Left ventricle myocardium inferior (tissue), 1 donor: Measurements from ENCODE around the gene KNDC1. TPM values are rescaled to one million over a fixed set of nuclear protein-coding genes. Genes with fewer than 3 reads are reported as not detected.

Experiments used
- DNase-seq: peaks from one replicate; pipeline ENCODE4 v3.0.0-alpha.2; 2020
- H3K27ac ChIP-seq: fragments of 200-600 bp; replicated peaks from 2 replicates; pipeline ENCODE4 v1.8.0; 2021
- H3K27me3 ChIP-seq: fragments of 200-600 bp; 2 replicates; pipeline ENCODE4 v1.8.0; 2021; ENCODE audit warnings: low read depth
- H3K36me3 ChIP-seq: fragments of 200-600 bp; 2 replicates; pipeline ENCODE4 v1.8.0; 2021
- H3K4me1 ChIP-seq: fragments of 200-600 bp; 2 replicates; pipeline ENCODE4 v1.8.0; 2021
- H3K4me3 ChIP-seq: fragments of 200-600 bp; 2 replicates; pipeline ENCODE4 v1.8.0; 2021; ENCODE audit warnings: mild to moderate bottlenecking, moderate library complexity
- H3K9me3 ChIP-seq: fragments of 200-600 bp; replicated peaks from 2 replicates; pipeline ENCODE4 v1.8.0; 2021
- intact Hi-C: fragments of 100-400 bp; cut with micrococcal nuclease; formaldehyde crosslinking; loops from one replicate; pipeline ENCODE4 v1.11.0; 2022
- microRNA-seq: library from miRNA; unstranded; fragments of <30 nt; microRNA quantifications from one replicate; pipeline ENCODE4 v1.2.0, GENCODE V29; 2020
- total RNA-seq: library from RNA; stranded (reverse); fragmentation: NEBNext Ultra II Directional; extraction: Animal tissue kit (Norgen Biotek cat#: 25700); gene quantifications from one replicate; pipeline ENCODE4 v1.2.1, GENCODE V29; 2021
- TF ChIP-seq, protein P1 (sequence below): fragments of 200-600 bp; IDR thresholded peaks from 2 replicates; pipeline ENCODE4 v1.8.0; 2021; ENCODE audit warnings: antibody characterized with exemption, mild to moderate bottlenecking, borderline replicate concordance
- donor health status: DM: no; HTN: yes; CAD: no; lungs with severe emphysema.

The KNDC1 gene
- total RNA-seq, 1 donor from 2014 or later, result 0.11 TPM

GRCh38 chr10:133274751-133275683, 115.0 kb downstream of the KNDC1 start:
- no peak for DNase-seq
- Histone ChIP-seq H3K4me1 (peaks cover 14% of the 10 kb centered on the region), H3K27me3 (peaks cover 39% of the 10 kb centered on the region), H3K36me3 (peaks cover 14% of the 10 kb centered on the region), H3K4me3 (peak overlapping the region; percentile 34), H3K27ac (no peak overlapping the region), H3K9me3 (no peaks in the 10 kb centered on the region)
- TF ChIP-seq, protein P1, sequence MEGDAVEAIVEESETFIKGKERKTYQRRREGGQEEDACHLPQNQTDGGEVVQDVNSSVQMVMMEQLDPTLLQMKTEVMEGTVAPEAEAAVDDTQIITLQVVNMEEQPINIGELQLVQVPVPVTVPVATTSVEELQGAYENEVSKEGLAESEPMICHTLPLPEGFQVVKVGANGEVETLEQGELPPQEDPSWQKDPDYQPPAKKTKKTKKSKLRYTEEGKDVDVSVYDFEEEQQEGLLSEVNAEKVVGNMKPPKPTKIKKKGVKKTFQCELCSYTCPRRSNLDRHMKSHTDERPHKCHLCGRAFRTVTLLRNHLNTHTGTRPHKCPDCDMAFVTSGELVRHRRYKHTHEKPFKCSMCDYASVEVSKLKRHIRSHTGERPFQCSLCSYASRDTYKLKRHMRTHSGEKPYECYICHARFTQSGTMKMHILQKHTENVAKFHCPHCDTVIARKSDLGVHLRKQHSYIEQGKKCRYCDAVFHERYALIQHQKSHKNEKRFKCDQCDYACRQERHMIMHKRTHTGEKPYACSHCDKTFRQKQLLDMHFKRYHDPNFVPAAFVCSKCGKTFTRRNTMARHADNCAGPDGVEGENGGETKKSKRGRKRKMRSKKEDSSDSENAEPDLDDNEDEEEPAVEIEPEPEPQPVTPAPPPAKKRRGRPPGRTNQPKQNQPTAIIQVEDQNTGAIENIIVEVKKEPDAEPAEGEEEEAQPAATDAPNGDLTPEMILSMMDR, result no peak
- intact Hi-C loops, result no loop called here

GRCh38 chr10:133275684-133276092, 115.7 kb downstream of the KNDC1 start:
- Histone ChIP-seq H3K27ac (no peak overlapping the region), H3K9me3 (no peaks in the 10 kb centered on the region), H3K27me3 (peaks cover 39% of the 10 kb centered on the region), H3K4me1 (peaks cover 14% of the 10 kb centered on the region), H3K4me3 (peak overlapping the region; percentile 34), H3K36me3 (peaks cover 21% of the 10 kb centered on the region)
- TF ChIP-seq, protein P1, result no peak
- no peak for DNase-seq
- intact Hi-C loops, result no loop called here

Small RNA genes within 50 kb of the gene (microRNA-seq; reads per million reads assigned to microRNA genes)
- 1.2 reads per million for gene MIR202

Other genes starting within 250 kb of the KNDC1 start
- 0.99 TPM for gene CFAP46, start 217.6 kb upstream of the KNDC1 start, total RNA-seq
- not detected for gene ADGRA1, start 72.3 kb upstream of the KNDC1 start, total RNA-seq
- gene UTF1, start 70.0 kb downstream of the KNDC1 start, total RNA-seq, result not detected
- 0.33 TPM for gene VENTX, start 77.6 kb downstream of the KNDC1 start, total RNA-seq
- 1.4 TPM for gene ADAM8, start 116.6 kb downstream of the KNDC1 start, total RNA-seq
- 38.9 TPM for gene TUBGCP2, start 148.7 kb downstream of the KNDC1 start, total RNA-seq
- 40.5 TPM for gene ZNF511, start 148.7 kb downstream of the KNDC1 start, total RNA-seq
- gene CALY, start 176.7 kb downstream of the KNDC1 start, total RNA-seq, result not detected
- gene PRAP1, start 187.2 kb downstream of the KNDC1 start, total RNA-seq, result not detected
- 5.1 TPM for gene FUOM, start 197.8 kb downstream of the KNDC1 start, total RNA-seq
- gene ECHS1, start 213.1 kb downstream of the KNDC1 start, total RNA-seq, result 212 TPM
- 2.9 TPM for gene PAOX, start 219.0 kb downstream of the KNDC1 start, total RNA-seq
- gene MTG1, start 233.9 kb downstream of the KNDC1 start, total RNA-seq, result 14.0 TPM